GM19239 (cell line): ENCODE data around the gene LAD1.

Experiments
- DNase-seq: peaks from one replicate; pipeline ENCODE4 v3.0.0; 2011; ENCODE audit warnings: low spot score; ENCODE audit not compliant: insufficient read length
- FAIRE-seq: peaks from 2 replicates; lab custom pipeline; 2011; peaks lifted over from hg19 to GRCh38; lab: Jason Lieb, UNC

Gene LAD1

DNA sequence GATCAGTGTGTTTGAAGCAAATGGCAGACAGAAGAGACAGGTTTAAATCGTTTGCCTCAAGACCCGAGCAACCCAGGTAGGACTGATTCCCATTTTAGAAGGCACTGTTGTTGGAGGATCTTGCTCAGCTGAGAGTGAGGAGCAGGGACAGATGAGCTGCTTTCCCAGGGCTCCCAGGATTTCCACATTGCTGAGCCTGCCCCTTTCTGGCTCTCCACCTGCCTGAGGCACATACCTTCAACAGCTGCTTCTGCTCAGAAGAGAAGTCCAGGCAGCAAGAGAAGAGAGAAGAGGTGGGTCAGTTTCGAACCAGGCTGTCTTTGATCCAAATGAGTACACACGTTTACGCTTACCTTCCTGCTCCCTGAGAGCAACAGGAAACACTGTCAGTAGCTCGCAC lies 27.3 kb downstream of the LAD1 start:
- DNase-seq (no peak), FAIRE-seq (no peak)

DNA sequence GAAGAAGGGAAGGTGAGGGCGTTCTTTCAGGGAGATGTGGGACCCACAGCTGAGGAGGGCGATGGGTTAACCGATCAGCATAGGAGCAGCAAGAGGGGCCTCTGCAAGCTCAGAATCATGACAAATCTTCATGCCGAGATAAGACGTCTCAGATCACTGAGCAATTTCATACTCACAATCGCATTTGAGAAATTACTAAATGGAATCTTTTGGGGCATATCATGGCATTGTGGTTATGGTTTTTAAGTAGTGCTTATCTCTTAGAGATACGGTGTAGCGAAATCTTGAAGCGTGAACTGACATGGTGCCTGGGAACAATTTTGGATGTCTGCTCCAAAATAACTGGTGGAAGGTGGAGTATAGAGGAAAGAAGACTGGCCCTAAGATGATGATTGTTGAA lies 27.8 kb downstream of the LAD1 start:
- no peak for FAIRE-seq

DNA sequence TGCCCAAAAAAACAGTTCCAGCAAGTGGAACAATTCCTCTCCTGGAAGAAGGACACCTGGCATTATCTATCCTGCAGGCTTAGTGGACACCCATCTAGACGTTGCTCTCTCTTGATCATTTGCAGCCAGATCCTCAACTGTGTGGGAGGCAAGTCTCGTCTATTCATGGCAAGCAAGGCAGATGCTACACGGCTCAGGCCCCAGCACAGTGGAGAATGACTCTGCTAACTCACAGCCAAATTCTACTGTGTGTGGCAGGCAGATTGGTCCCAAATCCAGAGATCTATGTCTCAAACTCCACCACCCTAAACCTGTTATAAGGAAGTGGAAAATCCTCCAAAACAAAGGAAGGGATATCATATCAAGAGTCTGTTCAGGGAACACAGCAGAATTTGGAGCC lies 28.6 kb downstream of the LAD1 start:
- FAIRE-seq (no peak), DNase-seq (no peak)

More for the DNA sequence above, 27.8 kb downstream of the LAD1 start:
- DNase-seq: no peak

DNA sequence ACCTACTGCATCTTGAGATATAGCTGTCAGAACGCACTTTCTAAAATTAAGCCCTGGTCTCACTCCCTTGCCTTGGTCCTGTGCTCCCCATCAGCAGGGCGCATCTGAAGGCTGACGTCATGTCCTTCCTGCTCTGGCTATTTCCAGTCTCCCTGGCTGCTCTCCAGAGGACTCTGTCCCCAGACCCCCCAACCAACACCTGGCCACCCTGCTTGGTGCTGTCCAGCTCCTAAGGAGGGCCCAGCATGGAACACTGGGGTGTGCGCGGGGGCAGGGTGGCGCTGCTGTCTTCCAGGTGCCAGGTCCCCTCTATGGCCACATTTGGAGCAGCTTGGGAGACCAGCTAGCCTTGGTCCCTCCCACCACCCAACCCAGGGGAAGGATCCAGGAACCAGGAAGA lies 29.9 kb downstream of the LAD1 start:
- no peak for DNase-seq
- FAIRE-seq: no peak

DNA sequence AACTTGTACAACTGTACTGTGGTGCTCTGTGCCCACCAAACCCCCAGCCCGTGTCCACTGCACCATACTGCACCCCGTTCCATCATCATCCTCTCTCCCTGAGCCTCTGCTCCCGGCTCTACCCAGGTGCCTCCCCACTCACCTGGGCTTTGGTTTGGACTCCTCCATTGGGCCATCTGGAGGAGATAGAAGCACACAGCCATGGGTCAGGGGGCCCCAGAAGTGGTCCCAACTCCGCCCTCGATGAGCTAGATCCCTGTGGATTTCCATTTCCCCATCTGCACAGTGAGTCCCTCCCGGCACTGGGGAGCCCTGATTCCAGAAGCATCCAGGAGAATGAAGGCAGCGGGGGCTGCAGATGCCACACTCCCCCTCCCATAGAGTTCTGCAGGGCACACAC lies 32.4 kb downstream of the LAD1 start:
- FAIRE-seq (no peak), DNase-seq (no peak)

DNA sequence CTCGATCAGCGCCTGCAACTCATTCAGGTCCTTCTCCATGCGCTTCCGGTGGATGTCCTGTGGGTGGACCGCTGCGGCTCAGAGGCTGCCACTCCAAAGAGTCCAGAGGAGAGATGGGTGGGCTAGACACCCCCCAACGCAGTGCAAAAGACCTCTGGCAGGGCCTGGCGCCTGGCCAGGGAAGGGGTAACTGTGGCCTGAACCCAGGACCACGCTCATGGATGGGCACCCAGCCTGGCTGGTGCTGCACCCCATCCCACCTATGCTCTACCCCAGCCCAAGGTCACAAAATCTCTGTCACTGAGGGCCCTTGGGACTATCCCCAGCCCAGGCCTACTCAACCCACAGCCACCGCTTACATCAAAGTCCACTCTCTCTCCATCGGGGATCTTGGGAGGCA lies 33.9 kb downstream of the LAD1 start:
- no peak for FAIRE-seq
- no peak for DNase-seq

DNA sequence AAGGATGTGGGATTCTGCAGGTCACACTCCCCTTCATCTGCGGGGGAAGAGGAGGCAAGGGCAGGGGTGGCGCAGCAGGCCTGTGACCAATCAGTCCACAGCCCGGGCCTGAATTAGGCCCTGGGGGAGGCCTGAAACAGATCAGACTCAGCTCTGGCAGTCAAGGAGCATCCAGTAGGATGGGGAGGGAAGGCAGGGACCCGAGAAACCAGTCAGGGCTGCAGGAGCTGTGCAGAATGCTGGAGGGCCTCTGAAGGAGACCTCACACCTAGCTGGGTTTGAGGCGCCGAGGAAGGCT lies 34.4 kb downstream of the LAD1 start:
- no peak for FAIRE-seq
- no peak for DNase-seq

DNA sequence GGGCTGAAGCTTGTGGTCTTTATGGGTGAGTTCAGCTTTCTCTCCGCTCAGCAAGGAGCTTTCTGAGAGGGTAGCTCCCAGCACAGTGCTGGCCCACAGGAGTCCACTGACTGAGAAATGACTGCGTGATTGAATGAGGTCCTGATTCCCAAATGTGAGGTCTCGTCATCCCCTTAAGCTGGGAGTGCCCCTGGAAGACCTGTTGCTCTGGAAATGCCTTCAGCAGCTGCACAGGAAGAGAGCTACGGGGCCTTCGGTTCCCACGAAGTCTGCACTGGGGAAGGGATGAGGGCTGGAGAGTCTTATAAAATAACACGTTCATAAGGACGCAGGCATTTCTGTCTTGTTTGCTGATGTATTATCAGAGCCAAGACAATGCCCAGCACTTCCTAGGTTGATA lies 35.7 kb downstream of the LAD1 start:
- FAIRE-seq (no peak), DNase-seq (no peak)

DNA sequence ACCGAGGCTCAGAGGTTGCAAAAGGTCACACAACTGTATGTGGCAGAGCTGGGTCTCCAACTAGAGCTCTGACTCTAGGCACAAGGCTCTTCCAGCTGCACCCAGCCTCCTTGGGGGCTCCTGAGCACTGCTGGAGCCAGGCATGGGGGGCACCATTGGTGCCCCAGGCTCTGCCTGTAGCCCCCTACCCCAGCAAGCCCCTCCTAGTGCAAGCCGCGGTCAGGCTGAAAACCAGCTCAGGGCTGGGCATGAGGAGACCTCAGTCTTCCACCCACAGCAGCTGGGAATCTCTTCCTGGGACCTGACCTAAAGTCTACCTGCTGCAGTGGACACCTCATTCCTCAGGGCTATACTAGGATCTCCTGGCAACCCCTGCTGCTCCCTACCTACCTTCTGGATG lies 36.2 kb downstream of the LAD1 start:
- DNase-seq (no peak), FAIRE-seq (no peak)

DNA sequence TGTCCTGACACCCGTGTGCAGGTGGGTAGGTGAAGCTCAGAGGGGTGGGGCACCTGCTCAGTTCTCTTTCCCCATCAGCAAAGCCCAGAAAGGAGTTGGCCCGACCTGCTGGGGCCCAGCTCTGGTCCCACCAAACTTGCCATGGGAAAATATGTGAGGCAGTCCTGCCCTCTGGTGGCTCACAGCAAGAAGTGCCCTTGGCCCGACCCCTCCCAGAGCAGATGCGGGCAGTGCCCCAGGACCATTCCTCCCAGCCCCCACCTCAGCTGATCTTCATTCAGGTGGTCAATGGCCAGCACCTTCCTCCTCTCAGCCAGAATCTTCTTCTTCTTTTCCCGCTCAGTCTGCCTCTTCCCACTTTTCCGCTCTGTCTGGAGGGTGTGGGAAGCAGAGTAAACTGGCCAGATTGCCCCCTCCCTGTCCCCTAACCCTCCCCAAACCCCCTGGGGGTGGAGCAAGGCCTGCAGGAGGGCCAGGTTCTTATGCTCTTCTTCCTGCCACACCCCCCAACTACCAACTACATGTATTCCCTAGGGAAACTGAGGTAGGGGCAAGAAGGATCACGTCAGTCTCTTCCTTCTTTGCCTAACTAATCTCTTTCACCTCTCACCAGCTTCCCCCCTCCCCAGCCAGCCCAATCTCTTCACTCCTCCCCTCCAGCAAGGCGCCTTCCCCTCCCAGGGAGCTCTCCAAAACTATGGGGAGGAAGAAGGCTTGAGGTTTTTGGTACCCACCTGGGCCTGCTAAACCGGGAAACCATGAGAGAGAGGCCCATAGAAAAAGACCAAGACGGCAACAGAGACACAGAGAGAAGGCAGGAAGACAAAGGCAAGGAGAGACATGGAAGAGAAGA lies 37.2 kb downstream of the LAD1 start:
- DNase-seq: peak; percentile 79
- no peak for FAIRE-seq

DNA sequence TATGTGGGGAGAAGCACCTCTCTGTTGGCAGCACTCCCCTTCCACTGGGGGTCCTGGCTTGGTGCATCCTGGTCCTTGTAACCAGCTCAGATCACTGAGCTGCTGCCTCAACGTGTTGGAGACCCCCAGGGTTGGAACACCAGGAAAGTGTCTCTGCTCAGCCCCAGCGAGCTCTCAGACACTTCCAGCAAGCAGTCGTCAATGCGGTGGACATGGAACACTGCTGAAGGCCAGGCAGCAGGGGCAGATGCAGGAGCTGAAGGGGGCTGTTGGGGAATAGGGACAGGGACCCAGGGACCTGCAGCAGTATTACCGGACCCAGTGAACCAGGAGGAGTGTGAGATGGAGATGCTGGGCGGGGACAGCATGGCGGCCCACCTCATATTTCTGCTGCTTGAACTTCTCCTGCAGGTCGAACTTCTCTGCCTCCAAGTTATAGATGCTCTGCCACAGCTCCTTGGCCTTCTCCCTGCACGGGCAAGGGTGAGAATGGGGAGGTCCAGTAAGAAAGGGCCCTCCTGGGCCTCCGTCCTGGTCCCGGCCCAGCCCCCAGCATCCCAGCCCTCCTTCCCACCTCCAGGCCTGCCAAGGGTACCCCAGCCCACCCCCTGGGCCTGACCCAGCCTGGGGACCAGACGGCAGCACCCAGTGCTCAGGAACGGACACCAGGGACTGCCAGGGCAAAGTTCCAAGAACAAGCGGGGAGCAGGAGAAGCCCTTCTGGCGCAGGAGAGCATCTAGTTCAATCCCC lies 38.0 kb downstream of the LAD1 start:
- DNase-seq (no peak), FAIRE-seq (no peak)

DNA sequence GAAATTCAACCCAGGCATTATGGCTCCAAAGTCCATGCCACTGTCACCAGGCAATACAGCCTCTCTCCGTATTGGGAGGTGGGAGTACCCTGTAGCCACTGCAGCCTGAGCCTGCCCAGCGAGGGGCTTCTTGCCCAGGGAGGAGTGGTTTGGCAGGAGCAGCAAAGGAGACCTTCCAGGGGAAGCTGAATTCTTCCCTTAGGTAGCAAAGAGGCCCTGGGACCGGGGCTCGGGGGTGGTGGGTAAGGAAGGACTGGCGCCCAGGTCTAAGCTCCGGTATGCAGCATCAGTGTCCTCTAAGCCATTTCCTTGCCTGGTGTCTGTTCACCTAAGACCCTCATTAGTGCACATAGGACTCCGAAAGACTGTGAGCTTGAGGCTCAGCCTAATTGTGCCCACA lies 38.6 kb downstream of the LAD1 start:
- DNase-seq (no peak), FAIRE-seq (no peak)

DNA sequence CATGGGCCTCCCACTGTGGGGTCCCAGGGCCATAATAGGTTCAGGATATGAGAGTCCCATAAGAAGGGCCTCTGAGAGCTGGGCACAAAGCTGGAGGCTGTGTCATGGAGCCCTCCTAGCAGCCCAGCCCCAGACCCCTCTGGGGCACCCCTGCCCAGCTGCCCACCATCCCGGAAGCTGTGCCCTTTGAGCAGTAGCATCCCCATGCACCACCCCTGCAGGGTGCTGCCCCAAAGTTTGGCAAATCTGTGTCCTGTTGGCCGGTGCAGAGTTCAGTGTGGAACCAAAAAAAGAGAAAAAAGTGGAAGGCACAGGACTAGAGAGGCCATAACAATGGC lies 39.3 kb downstream of the LAD1 start:
- DNase-seq (no peak), FAIRE-seq (no peak)

DNA sequence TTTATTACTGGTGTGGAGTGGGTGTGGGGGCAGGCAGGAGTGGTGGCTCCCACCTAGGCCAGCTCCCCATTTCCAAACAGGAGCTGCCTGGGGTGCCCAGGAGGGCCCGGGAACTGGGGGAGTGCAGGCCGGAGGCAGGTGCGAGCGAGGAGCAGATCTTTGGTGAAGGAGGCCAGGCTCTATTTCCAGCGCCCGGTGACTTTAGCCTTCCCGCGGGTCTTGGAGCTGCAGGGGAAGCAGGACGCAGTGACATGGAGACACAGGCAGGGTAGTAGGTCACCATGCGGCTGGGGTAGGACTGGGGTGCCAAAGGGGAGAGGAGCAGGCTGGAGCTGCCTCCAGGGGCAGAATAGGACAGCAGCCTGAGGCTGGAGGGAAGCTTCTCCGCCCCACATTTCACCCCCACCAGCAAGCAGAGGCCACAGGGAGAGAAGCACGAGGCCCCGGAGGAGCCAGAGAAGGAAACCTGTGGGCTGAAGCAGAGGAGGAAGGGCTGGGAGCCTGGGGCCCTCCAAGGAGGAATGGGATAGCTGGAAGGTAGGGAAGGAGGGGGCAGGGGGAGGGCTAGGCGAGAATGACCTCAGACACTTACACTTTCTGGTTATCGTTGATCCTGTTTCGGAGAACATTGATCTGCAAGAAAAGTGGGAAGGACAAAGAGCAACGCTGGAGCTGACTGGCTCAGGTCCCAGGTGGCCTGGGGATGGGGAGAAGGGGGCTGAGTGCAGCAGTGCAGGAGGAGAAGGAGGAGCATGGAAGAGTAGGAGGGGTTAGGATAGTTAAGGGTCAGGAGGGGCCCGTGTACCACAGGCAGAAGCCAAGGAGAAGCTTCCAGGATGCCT lies 39.9 kb downstream of the LAD1 start:
- FAIRE-seq (no peak), DNase-seq (no peak)

DNA sequence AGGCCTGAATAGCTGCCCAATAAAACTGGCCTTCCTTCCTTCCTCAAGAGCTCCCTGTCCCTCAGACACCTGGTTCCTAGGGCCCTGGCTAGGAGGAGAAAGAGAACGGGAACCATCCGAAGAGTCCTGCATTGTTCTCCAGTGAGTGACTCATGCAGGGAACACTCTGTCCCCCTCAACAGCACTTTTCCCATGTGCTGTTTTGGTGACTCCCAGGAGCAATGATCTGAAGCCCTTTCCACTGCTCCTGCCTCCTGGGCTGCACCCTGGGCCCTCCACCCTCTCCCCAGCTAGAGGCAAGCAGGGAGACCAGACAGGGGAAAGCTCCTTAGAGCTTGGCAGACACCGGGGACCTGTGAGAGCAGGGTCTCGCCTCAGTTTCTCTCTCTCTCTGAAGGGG lies 40.5 kb downstream of the LAD1 start:
- DNase-seq (no peak), FAIRE-seq (no peak)

DNA sequence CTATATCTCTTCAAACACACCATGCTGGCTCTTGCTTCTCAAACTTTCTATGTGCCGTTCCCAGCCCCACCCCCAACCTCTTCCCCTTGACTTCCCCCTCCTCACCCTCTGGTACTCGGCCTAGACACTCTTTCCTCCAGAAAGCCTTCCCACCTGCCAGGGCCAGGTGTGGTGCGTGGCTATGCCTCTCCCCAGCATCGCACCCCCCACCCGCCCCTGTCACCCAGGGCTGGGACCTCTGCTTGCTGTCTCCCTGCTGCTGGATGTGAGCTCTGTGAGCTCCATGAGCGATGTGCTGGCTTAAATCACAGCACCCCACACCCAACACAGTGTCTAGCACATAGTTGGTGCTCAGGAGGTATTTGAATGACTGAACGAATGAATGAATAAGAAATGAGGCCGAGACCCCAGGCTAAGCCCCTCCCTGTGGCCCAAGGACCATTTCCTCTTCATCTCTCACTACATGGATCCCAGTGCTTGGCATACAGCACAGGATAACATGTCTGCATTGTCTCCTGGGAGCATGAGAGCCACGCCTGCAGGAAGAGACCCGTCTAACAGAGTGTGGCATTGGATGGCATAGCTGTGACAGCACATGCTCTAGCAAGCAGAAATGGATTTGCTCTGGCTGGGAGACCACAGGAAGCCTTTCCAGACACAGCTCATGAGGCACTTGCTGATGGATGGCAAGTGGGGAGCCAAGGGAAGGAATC lies 41.3 kb downstream of the LAD1 start:
- FAIRE-seq (no peak), DNase-seq (no peak)

DNA sequence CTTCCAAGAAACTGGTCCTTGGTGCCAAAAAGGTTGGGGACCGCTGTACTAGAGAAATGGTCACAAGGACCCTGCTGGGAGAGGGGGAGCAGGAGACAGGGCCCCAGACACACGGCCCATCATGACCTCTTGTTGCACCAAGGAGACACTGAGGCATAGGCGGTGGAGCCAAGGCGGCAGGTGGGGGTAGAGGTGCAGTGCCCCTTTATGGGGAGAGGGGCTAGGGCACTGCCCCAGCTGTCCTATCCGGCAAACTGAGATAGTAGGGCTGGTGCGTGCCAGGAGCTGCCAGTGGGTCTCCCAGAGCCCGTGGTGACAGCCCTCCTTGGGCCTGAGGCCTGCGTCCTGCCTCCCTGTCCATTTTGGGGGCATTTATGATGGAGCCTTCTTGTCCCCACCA lies 41.9 kb downstream of the LAD1 start:
- DNase-seq (no peak), FAIRE-seq (no peak)

DNA sequence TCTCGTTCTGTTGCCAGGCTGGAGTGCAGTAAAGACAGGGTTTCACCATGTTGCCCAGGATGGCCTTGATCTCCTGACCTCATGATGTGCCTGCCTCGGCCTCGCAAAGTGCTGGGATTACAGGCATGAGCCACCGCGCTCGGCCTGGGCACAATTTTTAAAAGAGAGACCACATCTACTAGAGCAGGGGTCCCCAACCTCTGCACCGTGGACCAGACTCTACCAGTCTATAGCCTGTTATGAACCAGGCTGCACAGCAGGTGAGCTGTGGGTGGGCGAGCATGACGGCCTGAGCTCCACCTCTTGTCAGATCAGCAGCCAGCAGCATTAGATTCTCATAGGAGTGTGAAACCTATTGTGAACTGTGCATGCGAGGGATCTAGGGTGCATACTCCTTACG lies 42.4 kb downstream of the LAD1 start:
- FAIRE-seq: no peak
- DNase-seq: no peak

DNA sequence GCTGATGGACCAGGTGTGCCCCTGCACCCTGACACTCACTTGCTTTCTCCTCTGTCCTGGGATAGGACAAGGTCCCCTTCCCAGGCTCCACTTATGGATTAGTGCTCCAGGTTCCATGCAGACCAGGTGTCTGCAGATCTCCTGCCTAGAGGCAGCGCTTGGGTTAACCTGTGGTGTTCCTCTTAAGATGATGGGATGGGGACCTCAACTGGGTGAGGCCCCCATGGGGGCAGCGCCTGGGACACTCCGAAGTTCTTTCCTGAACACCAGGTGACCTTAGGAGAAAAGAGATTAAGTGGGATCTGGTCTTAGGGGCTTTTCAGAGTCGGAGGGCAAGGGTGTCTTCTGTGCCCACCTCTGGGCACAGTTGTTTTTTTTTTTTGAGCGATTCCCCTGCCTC lies 42.9 kb downstream of the LAD1 start:
- DNase-seq (no peak), FAIRE-seq (no peak)

DNA sequence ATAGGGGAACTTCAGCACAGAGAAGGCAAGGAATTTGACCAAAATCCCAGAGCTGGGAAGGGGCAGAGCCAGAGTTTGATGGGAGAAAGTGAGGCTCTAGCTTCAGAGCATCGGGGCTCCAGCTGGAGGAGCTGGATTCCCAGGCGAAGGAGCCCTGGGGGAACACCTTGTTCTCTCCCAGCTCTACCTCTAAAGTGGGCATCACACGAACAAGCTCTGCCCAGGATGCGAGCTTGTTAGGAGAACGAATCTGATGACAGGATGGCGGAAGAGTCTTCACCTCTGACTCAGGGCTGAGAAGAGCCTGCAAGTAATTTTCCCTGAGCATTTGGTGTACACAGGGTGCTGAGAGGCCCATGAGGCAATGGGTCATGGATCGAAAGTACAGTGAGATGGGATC lies 43.7 kb downstream of the LAD1 start:
- no peak for FAIRE-seq

DNA sequence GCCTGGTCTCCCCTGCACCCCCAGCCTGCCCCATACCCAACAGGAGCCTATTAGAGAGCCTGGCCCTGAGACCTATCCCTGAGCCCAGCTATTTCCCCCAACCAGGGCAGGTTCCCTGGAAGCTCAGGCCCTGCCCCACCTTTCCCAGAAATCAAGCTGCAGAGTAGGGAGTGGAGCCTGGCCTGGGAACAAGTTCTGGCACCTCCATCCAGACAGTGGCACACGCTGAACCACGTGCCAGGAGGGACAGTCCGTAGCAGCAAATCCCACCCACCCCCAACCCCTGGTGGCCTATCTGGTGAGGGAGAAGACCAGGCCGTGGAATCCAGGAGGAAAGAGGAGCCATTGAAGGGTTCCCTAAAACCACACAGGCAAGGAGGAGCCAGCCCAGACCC lies 44.2 kb downstream of the LAD1 start:
- FAIRE-seq (no peak), DNase-seq (no peak)

More for the DNA sequence above, 43.7 kb downstream of the LAD1 start:
- no peak for DNase-seq
